Myometrial cell (primary cell): Measurements from ENCODE around the gene STAC2. TPM values are rescaled to one million over a fixed set of nuclear protein-coding genes. Genes with fewer than 3 reads are reported as not detected.

ENCODE experiments used
- total RNA-seq: library from RNA; depleted of rRNA; stranded (reverse); fragments of >200 nt; gene quantifications from 2 replicates; pipeline ENCODE4 v1.2.3, GENCODE V29; 2015

STAC2 gene, protein sequence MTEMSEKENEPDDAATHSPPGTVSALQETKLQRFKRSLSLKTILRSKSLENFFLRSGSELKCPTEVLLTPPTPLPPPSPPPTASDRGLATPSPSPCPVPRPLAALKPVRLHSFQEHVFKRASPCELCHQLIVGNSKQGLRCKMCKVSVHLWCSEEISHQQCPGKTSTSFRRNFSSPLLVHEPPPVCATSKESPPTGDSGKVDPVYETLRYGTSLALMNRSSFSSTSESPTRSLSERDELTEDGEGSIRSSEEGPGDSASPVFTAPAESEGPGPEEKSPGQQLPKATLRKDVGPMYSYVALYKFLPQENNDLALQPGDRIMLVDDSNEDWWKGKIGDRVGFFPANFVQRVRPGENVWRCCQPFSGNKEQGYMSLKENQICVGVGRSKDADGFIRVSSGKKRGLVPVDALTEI
- total RNA-seq: not detected in 2 replicates

GRCh38 chr17:39225308-39225958 is at the start of gene STAC2:
Gene STAC2 (minus strand): TSS chr17:39225945. CDS start chr17:39225502, 443 bp downstream.

GRCh38 chr17:39200070-39200879 is 25.5 kb downstream of the STAC2 start, which contains the start of gene RPL19:
Gene RPL19 (plus strand): TSS chr17:39200283. CDS start chr17:39200345, 62 bp downstream.

DNA sequence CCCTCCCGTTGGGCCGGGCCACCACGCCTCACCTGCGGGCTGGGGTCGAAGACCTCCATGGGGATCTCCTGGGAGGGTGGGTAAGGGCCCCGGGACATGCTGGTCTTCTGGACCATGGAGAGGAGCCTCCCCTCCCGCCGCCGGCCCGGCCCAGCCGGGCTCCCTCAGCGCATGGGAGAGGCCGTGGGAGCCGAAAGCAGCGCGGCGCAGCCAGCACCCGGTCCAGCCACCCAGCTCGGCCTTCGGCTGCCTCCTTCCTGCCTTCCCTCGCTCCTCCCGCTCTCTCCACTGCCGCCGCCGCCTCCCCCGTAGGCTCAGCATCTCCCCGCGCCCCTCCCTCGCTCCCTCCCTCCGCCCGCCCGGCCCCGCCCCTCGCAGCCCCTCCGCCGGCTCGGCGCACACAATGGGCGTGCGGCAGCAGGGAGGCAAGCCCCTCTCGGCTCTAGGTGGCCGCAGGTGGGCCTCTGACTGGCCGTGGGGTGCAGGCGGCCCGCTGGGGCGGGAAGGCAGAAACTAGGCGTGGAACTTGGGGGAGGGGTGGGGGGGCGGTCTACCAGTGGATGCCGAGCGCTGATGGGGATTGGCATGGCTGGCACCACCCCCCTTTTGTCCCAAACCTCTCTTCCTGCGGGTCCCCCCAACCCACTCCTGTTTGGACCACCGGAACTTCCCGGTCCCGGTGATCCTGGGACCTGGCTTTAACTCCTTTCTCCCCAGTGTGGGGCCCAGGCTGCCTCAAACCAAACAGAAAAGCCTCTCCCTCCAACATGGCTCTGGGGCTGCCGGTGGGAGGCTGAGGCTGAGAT is 28.2 kb downstream of the STAC2 start, which contains the start of gene CACNB1:
Gene CACNB1, minus strand, starts transcription at position 290 of the 806 bp plus-strand sequence. Its CDS starts 174 bp downstream, at position 116.

DNA sequence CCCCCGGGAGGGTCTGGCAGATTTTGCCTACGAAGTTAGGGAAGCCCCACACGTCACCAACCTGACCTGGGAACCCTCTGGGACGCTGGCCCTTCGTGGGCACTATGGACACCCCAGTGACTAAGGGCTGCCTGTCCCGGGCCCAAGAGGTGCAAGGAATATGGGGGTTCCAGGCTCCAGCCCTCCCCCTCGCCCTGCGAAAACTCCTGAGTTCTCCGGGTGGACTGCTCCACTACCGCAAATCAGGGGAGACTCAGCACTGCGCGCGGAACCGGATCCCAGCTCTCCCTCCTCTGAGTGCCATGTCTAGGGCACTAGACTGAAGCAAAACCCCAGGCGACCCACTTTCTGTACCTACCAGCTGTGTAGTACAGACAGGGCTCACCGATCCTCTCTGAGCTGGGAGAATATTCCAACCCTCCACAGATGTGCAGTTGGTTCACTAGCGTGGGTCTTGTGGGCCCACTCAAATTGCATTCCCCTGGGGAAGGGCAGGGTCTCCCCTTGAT is 59.9 kb downstream of the STAC2 start, which contains the start of gene ARL5C:
Gene ARL5C, minus strand, starts transcription at position 321 of the 509 bp plus-strand sequence. CDS start 401 bp downstream, outside the sequence.

Other genes with a start within 250 kb of the STAC2 start
- not detected in 2 replicates for gene PLXDC1, start 74.3 kb downstream of the STAC2 start, total RNA-seq
- gene ARL5C, start 59.8 kb downstream of the STAC2 start, total RNA-seq: not detected in 2 replicates
- gene CACNB1, start 28.3 kb downstream of the STAC2 start, total RNA-seq: 4.6 and 5.0 TPM in 2 replicates
- gene RPL19, start 25.7 kb downstream of the STAC2 start, total RNA-seq: 2,588 and 2,745 TPM in 2 replicates
- gene FBXL20, start 175.7 kb upstream of the STAC2 start, total RNA-seq: 8.2 and 9.2 TPM in 2 replicates
- gene MED1, start 225.3 kb upstream of the STAC2 start, total RNA-seq: 17.6 and 19.8 TPM in 2 replicates
- gene CDK12, start 235.5 kb upstream of the STAC2 start, total RNA-seq: 15.9 and 22.0 TPM in 2 replicates